HG03060 (cell line): Measurements from ENCODE around the gene RXFP1.

Source experiments
- ATAC-seq: cut with Tn5 transposase; IDR thresholded peaks from one replicate; pipeline ENCODE4 v1.9.1; 2021; ENCODE audit warnings: low read depth, moderate number of reproducible peaks; ENCODE audit not compliant: unreplicated experiment

The RXFP1 gene

GRCh38 chr4:158667651-158668198 lies 146.0 kb downstream of the RXFP1 start:
- ATAC-seq = no peak

GRCh38 chr4:158669310-158669709 lies 147.6 kb downstream of the RXFP1 start:
- no peak for ATAC-seq

- ATAC-seq = no peak
Observed at GRCh38 chr4:158670975-158671664, 149.4 kb downstream of the RXFP1 start.

- ATAC-seq = no peak
Observed at GRCh38 chr4:158671665-158671914, 149.9 kb downstream of the RXFP1 start, which contains the start of gene C4orf46. Gene C4orf46 (minus strand): TSS chr4:158671887. CDS start chr4:158671801, 86 bp downstream.

- peak; percentile 93 for ATAC-seq
Observed at GRCh38 chr4:158671915-158672806, 150.5 kb downstream of the RXFP1 start, which contains the start of gene ETFDH. Gene ETFDH (plus strand): TSS chr4:158672296. CDS start chr4:158672457, 161 bp downstream.

GRCh38 chr4:158673633-158674032 lies 152.0 kb downstream of the RXFP1 start:
- ATAC-seq = no peak

GRCh38 chr4:158676076-158676475 lies 154.4 kb downstream of the RXFP1 start:
- no peak for ATAC-seq

GRCh38 chr4:158678767-158679166 lies 157.1 kb downstream of the RXFP1 start:
- no peak for ATAC-seq

GRCh38 chr4:158681629-158682028 lies 159.9 kb downstream of the RXFP1 start:
- no peak for ATAC-seq

- ATAC-seq = no peak
Observed at GRCh38 chr4:158682066-158682465, 160.4 kb downstream of the RXFP1 start.

GRCh38 chr4:158688813-158689212 lies 167.1 kb downstream of the RXFP1 start:
- no peak for ATAC-seq
